ENCODE measurements around the gene MAEA.

DNA sequence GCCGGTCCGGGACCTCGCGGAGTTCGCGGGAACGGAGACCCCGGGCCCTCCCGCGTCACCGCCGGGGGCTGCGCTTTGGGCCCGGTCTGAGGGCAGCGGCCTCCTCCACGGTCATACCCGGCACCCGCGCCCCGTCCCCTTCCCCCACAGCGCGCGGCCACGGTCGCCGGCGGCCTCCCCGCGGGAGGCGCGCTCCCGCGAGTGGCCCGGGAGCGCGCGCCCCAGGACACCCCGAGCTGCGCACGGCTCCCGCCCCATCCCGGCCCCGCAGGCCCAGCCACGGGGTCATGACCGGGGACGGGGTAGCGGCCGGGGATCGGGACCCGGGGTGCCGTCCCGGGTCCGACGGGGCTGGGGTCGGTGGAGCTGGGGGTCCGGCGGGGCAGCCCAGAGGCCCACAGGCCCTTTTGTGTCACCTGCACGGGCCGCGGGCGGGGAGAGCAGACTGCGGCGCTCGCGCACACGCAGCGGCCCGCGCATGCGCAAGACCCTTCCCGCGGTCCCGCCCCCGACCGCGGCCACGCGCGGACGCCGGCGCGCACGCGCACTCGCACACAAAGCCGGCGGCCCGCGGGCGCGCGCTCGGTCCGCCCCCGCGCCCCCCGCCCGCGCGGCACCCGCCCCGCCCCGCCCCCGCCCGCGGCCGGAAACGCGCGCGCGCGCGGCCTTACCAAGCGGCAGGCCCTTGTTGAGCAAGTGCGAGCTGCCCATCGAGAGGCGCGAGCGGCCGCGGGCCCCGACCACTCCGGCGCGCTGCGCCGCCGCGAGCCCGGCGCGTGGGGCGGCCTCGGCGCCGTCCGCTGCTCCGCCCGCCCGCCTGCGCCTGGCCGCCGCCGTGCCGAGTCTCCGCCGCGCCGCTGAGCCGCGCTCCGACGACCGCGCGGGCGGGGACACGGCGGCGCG, 41.2 kb upstream of the MAEA start, which contains the start of gene CTBP1:
- peak; percentile 71 for TF ChIP-seq POLR2A (IDR thresholded peaks at IDR 0.05)
- TF ChIP-seq, protein P1, sequence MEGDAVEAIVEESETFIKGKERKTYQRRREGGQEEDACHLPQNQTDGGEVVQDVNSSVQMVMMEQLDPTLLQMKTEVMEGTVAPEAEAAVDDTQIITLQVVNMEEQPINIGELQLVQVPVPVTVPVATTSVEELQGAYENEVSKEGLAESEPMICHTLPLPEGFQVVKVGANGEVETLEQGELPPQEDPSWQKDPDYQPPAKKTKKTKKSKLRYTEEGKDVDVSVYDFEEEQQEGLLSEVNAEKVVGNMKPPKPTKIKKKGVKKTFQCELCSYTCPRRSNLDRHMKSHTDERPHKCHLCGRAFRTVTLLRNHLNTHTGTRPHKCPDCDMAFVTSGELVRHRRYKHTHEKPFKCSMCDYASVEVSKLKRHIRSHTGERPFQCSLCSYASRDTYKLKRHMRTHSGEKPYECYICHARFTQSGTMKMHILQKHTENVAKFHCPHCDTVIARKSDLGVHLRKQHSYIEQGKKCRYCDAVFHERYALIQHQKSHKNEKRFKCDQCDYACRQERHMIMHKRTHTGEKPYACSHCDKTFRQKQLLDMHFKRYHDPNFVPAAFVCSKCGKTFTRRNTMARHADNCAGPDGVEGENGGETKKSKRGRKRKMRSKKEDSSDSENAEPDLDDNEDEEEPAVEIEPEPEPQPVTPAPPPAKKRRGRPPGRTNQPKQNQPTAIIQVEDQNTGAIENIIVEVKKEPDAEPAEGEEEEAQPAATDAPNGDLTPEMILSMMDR (IDR thresholded peaks at IDR 0.05) = no peak
- TF ChIP-seq POLR2AphosphoS5 (IDR thresholded peaks at IDR 0.05) = no peak
